Endothelial cell of hepatic sinusoid (primary cell): ENCODE measurements around the gene RPL18.

Source experiments
- in situ Hi-C: cut with HindIII; loops from 2 replicates; pipeline ENCODE4 v1.10.0; 2017; ENCODE audit warnings: low sequenced_read_pairs

RPL18 gene

GRCh38 chr19:48616041-48616436, 2.9 kb downstream of the RPL18 start:
- in situ Hi-C loops: no loop called here

- in situ Hi-C loops: no loop called here
Observed at GRCh38 chr19:48615231-48616040, 3.5 kb downstream of the RPL18 start.

GRCh38 chr19:48614436-48615230, 4.3 kb downstream of the RPL18 start, which contains the start of gene FAM83E:
Gene FAM83E (minus strand): TSS chr19:48615076. CDS start chr19:48613372, 1,704 bp downstream.
- in situ Hi-C loops: no loop called here

- in situ Hi-C loops: no loop called here
Observed at GRCh38 chr19:48613852-48614435, 5.0 kb downstream of the RPL18 start.

- in situ Hi-C loops: no loop called here
Observed at GRCh38 chr19:48613024-48613851, 5.7 kb downstream of the RPL18 start.

- in situ Hi-C loops: no loop called here
Observed at GRCh38 chr19:48611872-48612271, 7.1 kb downstream of the RPL18 start.

- in situ Hi-C loops: no loop called here
Observed at GRCh38 chr19:48609571-48610108, 9.3 kb downstream of the RPL18 start.

GRCh38 chr19:48608798-48609263, 10.1 kb downstream of the RPL18 start:
- in situ Hi-C loops: no loop called here

- in situ Hi-C loops: no loop called here
Observed at GRCh38 chr19:48607359-48607755, 11.6 kb downstream of the RPL18 start.

- in situ Hi-C loops: no loop called here
Observed at GRCh38 chr19:48606463-48607358, 12.3 kb downstream of the RPL18 start, which contains the start of gene SPACA4. Gene SPACA4 (plus strand): TSS chr19:48606742. CDS start chr19:48606979, 237 bp downstream.

- in situ Hi-C loops: no loop called here
Observed at GRCh38 chr19:48603850-48604249, 15.1 kb downstream of the RPL18 start.

GRCh38 chr19:48603449-48603848, 15.5 kb downstream of the RPL18 start:
- in situ Hi-C loops: no loop called here

- in situ Hi-C loops: no loop called here
Observed at GRCh38 chr19:48603001-48603400, 16.0 kb downstream of the RPL18 start.

- in situ Hi-C loops: no loop called here
Observed at GRCh38 chr19:48600679-48601417, 18.1 kb downstream of the RPL18 start.

GRCh38 chr19:48598996-48599700, 19.8 kb downstream of the RPL18 start:
- in situ Hi-C loops: no loop called here

GRCh38 chr19:48596679-48597465, 22.1 kb downstream of the RPL18 start:
- in situ Hi-C loops: no loop called here

- in situ Hi-C loops: no loop called here
Observed at GRCh38 chr19:48596237-48596636, 22.7 kb downstream of the RPL18 start.
